ENCODE results near the gene HELT.
"Not testable (repeated sequence)": the region's sequence is repeated elsewhere in the genome, so short reads cannot be mapped to it uniquely, and the experiment has no call there.

Gene HELT

GRCh38 chr4:185017964-185018772, at the start of gene HELT:
Gene HELT, plus strand, starts transcription at chr4:185018490. Its CDS starts 439 bp downstream, at chr4:185018929.
- peaks cover 100% of the 10 kb centered on the region for H3K27me3 ChIP-seq (ENCODE audit: control insufficient read depth, insufficient read depth, low read length)
- H3K36me3 ChIP-seq (ENCODE audit: control insufficient read depth, low read depth, low read length), result no peaks in the 10 kb centered on the region
- H3K4me1 ChIP-seq (ENCODE audit: control insufficient read depth, low read depth, low read length), result peaks cover 32% of the 10 kb centered on the region
- no peaks in the 10 kb centered on the region for H3K9me3 ChIP-seq (ENCODE audit: control insufficient read depth, low read depth, low read length)
- no peak within 1 kb of the TSS for H3K9ac ChIP-seq (ENCODE audit: low read length)
- H3K27ac ChIP-seq (ENCODE audit: low read length), result no peak within 1 kb of the TSS
- H3K4me3 ChIP-seq (ENCODE audit: low read length), result peak within 1 kb of the TSS; percentile 46

- Histone ChIP-seq H3K27ac (ENCODE audit: low read length) (no peak overlapping the region), H3K27me3 (ENCODE audit: control insufficient read depth, insufficient read depth, low read length) (no peaks in the 10 kb centered on the region), H3K4me3 (ENCODE audit: low read length) (no peak overlapping the region), H3K36me3 (ENCODE audit: control insufficient read depth, low read depth, low read length) (no peaks in the 10 kb centered on the region), H3K9me3 (ENCODE audit: control insufficient read depth, low read depth, low read length) (no peaks in the 10 kb centered on the region), H3K4me1 (ENCODE audit: control insufficient read depth, low read depth, low read length) (no peaks in the 10 kb centered on the region), H3K9ac (ENCODE audit: low read length) (no peak overlapping the region)
Observed at GRCh38 chr4:184968784-184969201, 49.5 kb upstream of the HELT start.

GRCh38 chr4:184969610-184970009, 48.7 kb upstream of the HELT start:
- no peak overlapping the region for H3K9ac ChIP-seq (ENCODE audit: low read length)
- no peak overlapping the region for H3K27ac ChIP-seq (ENCODE audit: low read length)

GRCh38 chr4:184972991-184973390, 45.3 kb upstream of the HELT start:
- Histone ChIP-seq H3K4me3 (ENCODE audit: low read length) (no peak overlapping the region), H3K27ac (ENCODE audit: low read length) (no peak overlapping the region), H3K4me1 (ENCODE audit: control insufficient read depth, low read depth, low read length) (no peaks in the 10 kb centered on the region), H3K9ac (ENCODE audit: low read length) (no peak overlapping the region), H3K9me3 (ENCODE audit: control insufficient read depth, low read depth, low read length) (no peaks in the 10 kb centered on the region), H3K27me3 (ENCODE audit: control insufficient read depth, insufficient read depth, low read length) (no peaks in the 10 kb centered on the region), H3K36me3 (ENCODE audit: control insufficient read depth, low read depth, low read length) (no peaks in the 10 kb centered on the region)

More at GRCh38 chr4:184969610-184970009, 48.7 kb upstream of the HELT start:
- H3K4me3 ChIP-seq (ENCODE audit: low read length), result no peak overlapping the region
- H3K4me1 ChIP-seq (ENCODE audit: control insufficient read depth, low read depth, low read length), result no peaks in the 10 kb centered on the region
- no peaks in the 10 kb centered on the region for H3K27me3 ChIP-seq (ENCODE audit: control insufficient read depth, insufficient read depth, low read length)
- no peaks in the 10 kb centered on the region for H3K36me3 ChIP-seq (ENCODE audit: control insufficient read depth, low read depth, low read length)
- H3K9me3 ChIP-seq (ENCODE audit: control insufficient read depth, low read depth, low read length), result no peaks in the 10 kb centered on the region

GRCh38 chr4:184976348-184976747, 41.9 kb upstream of the HELT start:
- H3K36me3 ChIP-seq (ENCODE audit: control insufficient read depth, low read depth, low read length); H3K9me3 ChIP-seq (ENCODE audit: control insufficient read depth, low read depth, low read length); H3K4me1 ChIP-seq (ENCODE audit: control insufficient read depth, low read depth, low read length); H3K27ac ChIP-seq (ENCODE audit: low read length); H3K4me3 ChIP-seq (ENCODE audit: low read length); H3K27me3 ChIP-seq (ENCODE audit: control insufficient read depth, insufficient read depth, low read length); H3K9ac ChIP-seq (ENCODE audit: low read length): not testable (repeated sequence)

- H3K4me1 ChIP-seq (ENCODE audit: control insufficient read depth, low read depth, low read length), result no peaks in the 10 kb centered on the region
- H3K27me3 ChIP-seq (ENCODE audit: control insufficient read depth, insufficient read depth, low read length), result no peaks in the 10 kb centered on the region
- H3K4me3 ChIP-seq (ENCODE audit: low read length), result no peak overlapping the region
- H3K27ac ChIP-seq (ENCODE audit: low read length), result no peak overlapping the region
- H3K9ac ChIP-seq (ENCODE audit: low read length), result no peak overlapping the region
- no peaks in the 10 kb centered on the region for H3K9me3 ChIP-seq (ENCODE audit: control insufficient read depth, low read depth, low read length)
- no peaks in the 10 kb centered on the region for H3K36me3 ChIP-seq (ENCODE audit: control insufficient read depth, low read depth, low read length)
Observed at GRCh38 chr4:184977747-184978146, 40.5 kb upstream of the HELT start.

GRCh38 chr4:184978211-184978610, 40.1 kb upstream of the HELT start:
- no peaks in the 10 kb centered on the region for H3K27me3 ChIP-seq (ENCODE audit: control insufficient read depth, insufficient read depth, low read length)
- no peaks in the 10 kb centered on the region for H3K9me3 ChIP-seq (ENCODE audit: control insufficient read depth, low read depth, low read length)
- no peak overlapping the region for H3K4me3 ChIP-seq (ENCODE audit: low read length)
- H3K9ac ChIP-seq (ENCODE audit: low read length), result no peak overlapping the region
- no peak overlapping the region for H3K27ac ChIP-seq (ENCODE audit: low read length)
- no peaks in the 10 kb centered on the region for H3K36me3 ChIP-seq (ENCODE audit: control insufficient read depth, low read depth, low read length)
- peaks cover under 1% of the 10 kb centered on the region for H3K4me1 ChIP-seq (ENCODE audit: control insufficient read depth, low read depth, low read length)

- H3K4me1 ChIP-seq (ENCODE audit: control insufficient read depth, low read depth, low read length), result peaks cover 10% of the 10 kb centered on the region
- H3K9me3 ChIP-seq (ENCODE audit: control insufficient read depth, low read depth, low read length), result no peaks in the 10 kb centered on the region
- no peak overlapping the region for H3K27ac ChIP-seq (ENCODE audit: low read length)
- H3K4me3 ChIP-seq (ENCODE audit: low read length), result no peak overlapping the region
- no peaks in the 10 kb centered on the region for H3K27me3 ChIP-seq (ENCODE audit: control insufficient read depth, insufficient read depth, low read length)
- H3K9ac ChIP-seq (ENCODE audit: low read length), result no peak overlapping the region
- H3K36me3 ChIP-seq (ENCODE audit: control insufficient read depth, low read depth, low read length), result no peaks in the 10 kb centered on the region
Observed at GRCh38 chr4:184979461-184980124, 38.7 kb upstream of the HELT start.

GRCh38 chr4:184980261-184980660, 38.0 kb upstream of the HELT start:
- Histone ChIP-seq H3K27me3 (ENCODE audit: control insufficient read depth, insufficient read depth, low read length) (no peaks in the 10 kb centered on the region), H3K36me3 (ENCODE audit: control insufficient read depth, low read depth, low read length) (no peaks in the 10 kb centered on the region), H3K27ac (ENCODE audit: low read length) (no peak overlapping the region), H3K9me3 (ENCODE audit: control insufficient read depth, low read depth, low read length) (no peaks in the 10 kb centered on the region), H3K9ac (ENCODE audit: low read length) (no peak overlapping the region), H3K4me3 (ENCODE audit: low read length) (no peak overlapping the region), H3K4me1 (ENCODE audit: control insufficient read depth, low read depth, low read length) (peaks cover 10% of the 10 kb centered on the region)

GRCh38 chr4:184983672-184984356, 34.5 kb upstream of the HELT start:
- Histone ChIP-seq H3K4me1 (ENCODE audit: control insufficient read depth, low read depth, low read length) (peaks cover 10% of the 10 kb centered on the region), H3K27me3 (ENCODE audit: control insufficient read depth, insufficient read depth, low read length) (no peaks in the 10 kb centered on the region), H3K36me3 (ENCODE audit: control insufficient read depth, low read depth, low read length) (no peaks in the 10 kb centered on the region), H3K9ac (ENCODE audit: low read length) (no peak overlapping the region), H3K4me3 (ENCODE audit: low read length) (no peak overlapping the region), H3K9me3 (ENCODE audit: control insufficient read depth, low read depth, low read length) (no peaks in the 10 kb centered on the region), H3K27ac (ENCODE audit: low read length) (no peak overlapping the region)

GRCh38 chr4:184987493-184988031, 30.7 kb upstream of the HELT start:
- Histone ChIP-seq H3K36me3 (ENCODE audit: control insufficient read depth, low read depth, low read length) (no peaks in the 10 kb centered on the region), H3K27me3 (ENCODE audit: control insufficient read depth, insufficient read depth, low read length) (no peaks in the 10 kb centered on the region), H3K9me3 (ENCODE audit: control insufficient read depth, low read depth, low read length) (no peaks in the 10 kb centered on the region), H3K4me1 (ENCODE audit: control insufficient read depth, low read depth, low read length) (peaks cover 10% of the 10 kb centered on the region), H3K9ac (ENCODE audit: low read length) (no peak overlapping the region), H3K4me3 (ENCODE audit: low read length) (no peak overlapping the region), H3K27ac (ENCODE audit: low read length) (no peak overlapping the region)
